Ascending aorta (tissue), 2 donors: ENCODE data around the gene NCBP3. TPM values are rescaled to one million over a fixed set of nuclear protein-coding genes. Genes with fewer than 3 reads are reported as not detected.
A peak's percentile ranks its signal among the peaks of the same experiment; 100 is the strongest.
"Not testable (repeated sequence)": the region's sequence is repeated elsewhere in the genome, so short reads cannot be mapped to it uniquely, and the experiment has no call there.

Source experiments
- DNase-seq, 2 donors: peaks; one replicate each; pipeline ENCODE4 v3.0.0-alpha.2; 2019; ENCODE audit warnings: low spot score in 2 of 2
- H3K27ac ChIP-seq, 2 donors: fragments of 200-600 bp; sonication (generic); one replicate each; pipeline ENCODE4 v1.5.1; 2016 to 2017; ENCODE audit warnings: mild to moderate bottlenecking in 1 of 2
- H3K27me3 ChIP-seq: fragments of 200-600 bp; sonication (generic); one replicate; pipeline ENCODE4 v1.5.1; 2017
- H3K36me3 ChIP-seq, 2 donors: fragments of 200-600 bp; sonication (generic); one replicate each; pipeline ENCODE4 v1.5.1; 2016
- H3K4me1 ChIP-seq, 2 donors: fragments of 200-600 bp; sonication (generic); one replicate each; pipeline ENCODE4 v1.5.1; 2016 to 2017; ENCODE audit warnings: mild to moderate bottlenecking in 1 of 2
- H3K4me3 ChIP-seq, 2 donors: fragments of 200-600 bp; sonication (generic); one replicate each; pipeline ENCODE4 v1.5.1; 2016 to 2017; ENCODE audit warnings: mild to moderate bottlenecking in 1 of 2
- H3K9me3 ChIP-seq, 2 donors: fragments of 200-600 bp; sonication (generic); one replicate each; pipeline ENCODE4 v1.5.1; 2016
- CTCF ChIP-seq, 3 experiments: fragments of 200-600 bp in 2 of 3; fragments of 450-650 bp in 1 of 3; sonication (generic) in 2 of 3; IDR thresholded peaks; one replicate each; pipeline ENCODE4 v1.5.1; 2016 to 2019; ENCODE audit warnings: antibody characterized with exemption in 3 of 3, mild to moderate bottlenecking in 1 of 3, moderate library complexity in 1 of 3
- intact Hi-C: fragments of 100-400 bp; cut with DNase I; formaldehyde crosslinking; loops from one replicate; pipeline ENCODE4 v1.15.1; 2023
- total RNA-seq: library from RNA; depleted of rRNA; stranded (reverse); fragments of >200 nt; gene quantifications from one replicate; pipeline ENCODE4 v1.1.0, GENCODE V29; 2016

Gene NCBP3
- total RNA-seq, 1 donor from 2014 or later, result 3.9 TPM

GRCh38 chr17:3798273-3799180 lies 47.5 kb downstream of the NCBP3 start:
- Histone ChIP-seq H3K4me1 (no peaks in the 10 kb centered on the region), H3K36me3 (no peaks in the 10 kb centered on the region), H3K27ac (no peak overlapping the region), H3K27me3 (no peaks in the 10 kb centered on the region), H3K4me3 (no peak overlapping the region), H3K9me3 (no peaks in the 10 kb centered on the region)
- no peak for TF ChIP-seq CTCF (IDR thresholded peaks at IDR 0.05)
- no peak for DNase-seq
- intact Hi-C loops, result no loop called here

GRCh38 chr17:3796822-3797170 lies 49.2 kb downstream of the NCBP3 start:
- H3K9me3 ChIP-seq, result no peaks in the 10 kb centered on the region
- no peaks in the 10 kb centered on the region for H3K4me1 ChIP-seq
- intact Hi-C loops, result no loop called here
- no peak for DNase-seq
- H3K27me3 ChIP-seq, result no peaks in the 10 kb centered on the region
- H3K4me3 ChIP-seq, result no peak overlapping the region
- no peak for TF ChIP-seq CTCF (IDR thresholded peaks at IDR 0.05)
- H3K36me3 ChIP-seq, result no peaks in the 10 kb centered on the region
- H3K27ac ChIP-seq, result no peak overlapping the region

GRCh38 chr17:3796110-3796821 lies 49.8 kb downstream of the NCBP3 start:
- no peak for TF ChIP-seq CTCF (IDR thresholded peaks at IDR 0.05)
- peak in 1 of 2 donors; percentile 53 for DNase-seq
- intact Hi-C loops, result no loop called here
- Histone ChIP-seq H3K9me3 (no peaks in the 10 kb centered on the region), H3K27me3 (no peaks in the 10 kb centered on the region), H3K4me3 (no peak overlapping the region), H3K4me1 (no peaks in the 10 kb centered on the region), H3K36me3 (no peaks in the 10 kb centered on the region), H3K27ac (no peak overlapping the region)

GRCh38 chr17:3795390-3796102 lies 50.5 kb downstream of the NCBP3 start:
- no peak for TF ChIP-seq CTCF (IDR thresholded peaks at IDR 0.05)

GRCh38 chr17:3794557-3795389 lies 51.3 kb downstream of the NCBP3 start:
- Histone ChIP-seq H3K36me3 (no peaks in the 10 kb centered on the region), H3K27me3 (no peaks in the 10 kb centered on the region), H3K4me3 (no peak overlapping the region), H3K9me3 (no peaks in the 10 kb centered on the region), H3K4me1 (no peaks in the 10 kb centered on the region), H3K27ac (no peak overlapping the region)
- intact Hi-C loops, result no loop called here
- TF ChIP-seq CTCF (IDR thresholded peaks at IDR 0.05), result no peak
- DNase-seq, result no peak

More at GRCh38 chr17:3795390-3796102, 50.5 kb downstream of the NCBP3 start:
- Histone ChIP-seq H3K27ac (no peak overlapping the region), H3K4me1 (no peaks in the 10 kb centered on the region), H3K9me3 (no peaks in the 10 kb centered on the region), H3K4me3 (no peak overlapping the region), H3K27me3 (no peaks in the 10 kb centered on the region), H3K36me3 (no peaks in the 10 kb centered on the region)
- no peak for DNase-seq
- intact Hi-C loops, result no loop called here

- H3K36me3 ChIP-seq, H3K4me3 ChIP-seq, H3K4me1 ChIP-seq, DNase-seq, H3K27me3 ChIP-seq, H3K27ac ChIP-seq, H3K9me3 ChIP-seq, intact Hi-C loops: not testable (repeated sequence)
These were observed 51.9 kb downstream of the NCBP3 start for GRCh38 chr17:3794152-3794551.

- DNase-seq, H3K4me3 ChIP-seq, H3K27me3 ChIP-seq, H3K9me3 ChIP-seq, H3K4me1 ChIP-seq, H3K36me3 ChIP-seq, H3K27ac ChIP-seq, intact Hi-C loops: not testable (repeated sequence)
These were observed 52.8 kb downstream of the NCBP3 start for GRCh38 chr17:3793258-3793657.
